Activated CD8-positive, alpha-beta T cell treated with anti-CD3 and anti-CD28 coated beads, Interleukin-2, amount 10 ng/mL, durations not matched to agents 7 days and 5 days (primary cell): ENCODE data around the gene NME5. TPM values are rescaled to one million over a fixed set of nuclear protein-coding genes. Genes with fewer than 3 reads are reported as not detected.

Source experiments
- ATAC-seq: fragments of 150-1000 bp; cut with Tn5 transposase; one replicate; pipeline ENCODE4 v1.10.0; 2021; ENCODE audit warnings: moderate library complexity
- CTCF ChIA-PET: fragments of 350-600 bp; sonication (Branson Sonifier 250); formaldehyde crosslinking; loops from one replicate; lab custom pipeline; 2021; ENCODE audit warnings: antibody characterized with exemption; lab: Charles Lee
- POLR2A ChIA-PET: fragments of 350-600 bp; sonication (Branson Sonifier 250); formaldehyde crosslinking; loops from one replicate; lab custom pipeline; 2021; ENCODE audit warnings: antibody characterized with exemption; lab: Charles Lee
- DNase-seq: peaks from one replicate; pipeline ENCODE4 v3.0.0-alpha.2; 2020
- H3K27ac Mint-ChIP-seq: one replicate; pipeline ENCODE4 v1.8.0; 2021; ENCODE audit warnings: mild to moderate bottlenecking, mixed read lengths
- H3K27me3 Mint-ChIP-seq: one replicate; pipeline ENCODE4 v1.8.0; 2021; ENCODE audit warnings: low read depth, mixed read lengths
- H3K36me3 Mint-ChIP-seq: one replicate; pipeline ENCODE4 v1.8.0; 2021; ENCODE audit warnings: low read depth, mixed read lengths
- H3K4me1 Mint-ChIP-seq: one replicate; pipeline ENCODE4 v1.8.0; 2021; ENCODE audit warnings: low read depth, mixed read lengths
- H3K4me3 Mint-ChIP-seq: one replicate; pipeline ENCODE4 v1.8.0; 2021; ENCODE audit warnings: mild to moderate bottlenecking, mixed read lengths
- H3K9me3 Mint-ChIP-seq: one replicate; pipeline ENCODE4 v1.8.0; 2022; ENCODE audit warnings: mixed read lengths; ENCODE audit not compliant: insufficient read depth
- total RNA-seq, 2 experiments: library from RNA; stranded (reverse); gene quantifications; one replicate each; pipeline ENCODE4 v1.2.3, GENCODE V29; 2021

Gene NME5
- total RNA-seq, 2 experiments from 2014 or later, result not detected

- POLR2A ChIA-PET, result no interaction called here
- H3K4me1 Mint-ChIP-seq, result no peaks in the 10 kb centered on the region
- H3K36me3 Mint-ChIP-seq, result no peaks in the 10 kb centered on the region
- no peak overlapping the region for H3K27ac Mint-ChIP-seq
- no peak for DNase-seq
- CTCF ChIA-PET, result interaction anchor here (0.7 to 3.3 kb wide), 17 partner anchors 13 to 664 kb away, joined by 3 to 89 read pairs (median 6); no protein-coding TSS in a partner anchor
- no peak overlapping the region for H3K4me3 Mint-ChIP-seq
- peaks cover 18% of the 10 kb centered on the region for H3K27me3 Mint-ChIP-seq
- no peak for ATAC-seq
- no peaks in the 10 kb centered on the region for H3K9me3 Mint-ChIP-seq
These were observed 6.7 kb downstream of the NME5 start for GRCh38 chr5:138132543-138132942.

DNA sequence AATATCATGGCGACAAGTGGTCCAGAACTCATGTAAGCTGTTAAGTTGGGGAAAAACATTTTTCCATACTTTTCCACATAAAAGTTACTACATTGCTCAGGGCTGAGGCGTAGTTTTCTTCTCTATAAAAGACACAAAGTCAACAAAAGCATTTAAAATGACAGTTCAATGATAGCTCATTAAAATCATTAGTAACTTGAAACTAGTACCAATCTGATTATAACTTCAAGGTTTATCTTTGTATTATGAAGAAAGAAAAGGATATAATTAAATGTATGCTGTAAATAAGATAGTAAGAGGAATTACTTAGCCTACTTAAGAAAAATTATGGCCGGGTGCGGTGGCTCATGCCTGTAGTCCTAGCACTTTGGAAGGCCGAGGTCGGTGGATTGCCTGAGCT lies 9.9 kb downstream of the NME5 start:
- H3K36me3 Mint-ChIP-seq, result no peaks in the 10 kb centered on the region

DNA sequence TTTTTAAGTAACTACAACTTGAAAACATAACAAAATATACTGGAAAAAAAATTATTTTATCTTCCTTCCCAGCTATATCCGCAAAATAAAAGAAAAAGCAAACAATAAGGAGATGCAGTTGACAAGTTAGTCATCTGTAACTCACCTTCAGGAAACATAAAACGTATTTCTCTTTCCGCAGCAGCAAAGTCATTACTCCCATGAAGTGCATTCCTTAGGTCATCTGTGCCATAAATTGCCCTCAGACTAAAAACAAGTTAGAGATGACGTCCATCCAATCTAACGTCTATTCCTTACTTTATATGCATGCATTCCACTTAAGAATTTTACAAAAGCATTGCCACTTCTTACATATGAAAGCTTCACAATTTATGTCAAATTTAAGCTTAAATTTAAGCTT lies 10.9 kb downstream of the NME5 start:
- Mint-ChIP-seq H3K36me3 (no peaks in the 10 kb centered on the region), H3K27ac (no peak overlapping the region), H3K9me3 (no peaks in the 10 kb centered on the region), H3K4me3 (no peak overlapping the region), H3K4me1 (no peaks in the 10 kb centered on the region), H3K27me3 (peaks cover 14% of the 10 kb centered on the region)
- ATAC-seq (no peak), DNase-seq (no peak)
- ChIA-PET CTCF (interaction anchor here (1.2 to 3.5 kb wide), 2 partner anchors 50 to 60 kb away, joined by 5 to 20 read pairs; no protein-coding TSS in a partner anchor), POLR2A (no interaction called here)

More for the DNA sequence above, 9.9 kb downstream of the NME5 start:
- Mint-ChIP-seq H3K4me1 (no peaks in the 10 kb centered on the region), H3K9me3 (no peaks in the 10 kb centered on the region), H3K27ac (no peak overlapping the region), H3K27me3 (peaks cover 15% of the 10 kb centered on the region), H3K4me3 (no peak overlapping the region)
- ChIA-PET POLR2A (no interaction called here), CTCF (interaction anchor here (0.9 to 3.5 kb wide), 4 partner anchors 47 to 93 kb away, joined by 4 to 20 read pairs (median 8); no protein-coding TSS in a partner anchor)
- no peak for ATAC-seq
- DNase-seq, result no peak

GRCh38 chr5:138115254-138115653 lies 24.0 kb downstream of the NME5 start:
- no peaks in the 10 kb centered on the region for H3K36me3 Mint-ChIP-seq
- no peak for DNase-seq
- no peak for ATAC-seq
- no peak overlapping the region for H3K4me3 Mint-ChIP-seq
- CTCF ChIA-PET, result no interaction called here
- H3K9me3 Mint-ChIP-seq, result no peaks in the 10 kb centered on the region
- H3K27ac Mint-ChIP-seq, result no peak overlapping the region
- H3K27me3 Mint-ChIP-seq, result peaks cover 20% of the 10 kb centered on the region
- POLR2A ChIA-PET, result no interaction called here
- no peaks in the 10 kb centered on the region for H3K4me1 Mint-ChIP-seq

- no peak for DNase-seq
- Mint-ChIP-seq H3K9me3 (no peaks in the 10 kb centered on the region), H3K27ac (no peak overlapping the region), H3K36me3 (no peaks in the 10 kb centered on the region), H3K27me3 (peaks cover 23% of the 10 kb centered on the region), H3K4me1 (no peaks in the 10 kb centered on the region), H3K4me3 (no peak overlapping the region)
- ChIA-PET CTCF (no interaction called here), POLR2A (no interaction called here)
- ATAC-seq, result no peak
These were observed 27.3 kb downstream of the NME5 start for GRCh38 chr5:138111937-138112336.

- ChIA-PET CTCF (interaction anchor here (1.7 kb wide), 1 partner anchor 21 kb away, joined by 3 read pairs; no protein-coding TSS in a partner anchor), POLR2A (no interaction called here)
- Mint-ChIP-seq H3K4me1 (no peaks in the 10 kb centered on the region), H3K27ac (no peak overlapping the region), H3K27me3 (peaks cover 20% of the 10 kb centered on the region), H3K36me3 (no peaks in the 10 kb centered on the region), H3K9me3 (no peaks in the 10 kb centered on the region), H3K4me3 (no peak overlapping the region)
- ATAC-seq, result no peak
- no peak for DNase-seq
These were observed 28.0 kb downstream of the NME5 start for GRCh38 chr5:138111181-138111580.

DNA sequence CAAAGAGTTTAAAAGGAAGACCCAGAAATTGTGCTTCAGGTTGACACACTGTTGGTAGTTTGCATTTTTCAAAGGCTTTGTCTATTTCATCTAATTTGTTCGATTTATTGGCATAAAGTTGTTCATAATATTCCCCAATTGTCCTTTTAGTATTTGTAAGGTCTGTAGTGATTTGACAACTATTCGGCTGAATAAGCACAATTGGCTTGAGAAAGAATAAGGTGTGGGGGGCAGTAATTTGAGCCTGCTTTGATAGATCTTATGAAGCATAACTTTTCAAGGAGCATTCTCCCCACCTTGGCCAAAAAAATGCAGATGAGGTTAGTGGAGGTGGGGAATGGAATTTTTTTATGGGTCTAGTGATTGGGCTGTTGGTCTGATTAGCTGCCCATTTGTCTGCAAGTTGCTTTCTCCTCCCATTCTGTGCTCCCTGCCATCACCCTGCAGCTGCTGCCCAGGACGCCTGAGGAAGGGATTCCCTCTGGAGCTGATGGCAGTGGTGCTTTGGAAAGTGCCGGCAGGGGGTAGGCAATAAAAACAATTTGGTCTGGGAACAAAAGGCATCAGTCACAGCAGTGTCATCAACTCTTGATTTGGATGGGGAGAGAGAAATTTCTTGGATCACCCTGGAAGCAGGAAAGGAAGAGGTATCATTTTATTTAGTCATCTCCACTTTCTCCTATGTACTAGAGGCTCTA lies 28.8 kb downstream of the NME5 start:
- no peak overlapping the region for H3K4me3 Mint-ChIP-seq
- no peak for DNase-seq
- no peaks in the 10 kb centered on the region for H3K9me3 Mint-ChIP-seq
- H3K4me1 Mint-ChIP-seq, result no peaks in the 10 kb centered on the region
- H3K27ac Mint-ChIP-seq, result no peak overlapping the region
- ChIA-PET POLR2A (no interaction called here), CTCF (interaction anchor here (1.7 to 1.9 kb wide), 2 partner anchors 21 to 75 kb away, joined by 3 to 7 read pairs; no protein-coding TSS in a partner anchor)
- H3K27me3 Mint-ChIP-seq, result peaks cover 20% of the 10 kb centered on the region
- no peak for ATAC-seq
- no peaks in the 10 kb centered on the region for H3K36me3 Mint-ChIP-seq

DNA sequence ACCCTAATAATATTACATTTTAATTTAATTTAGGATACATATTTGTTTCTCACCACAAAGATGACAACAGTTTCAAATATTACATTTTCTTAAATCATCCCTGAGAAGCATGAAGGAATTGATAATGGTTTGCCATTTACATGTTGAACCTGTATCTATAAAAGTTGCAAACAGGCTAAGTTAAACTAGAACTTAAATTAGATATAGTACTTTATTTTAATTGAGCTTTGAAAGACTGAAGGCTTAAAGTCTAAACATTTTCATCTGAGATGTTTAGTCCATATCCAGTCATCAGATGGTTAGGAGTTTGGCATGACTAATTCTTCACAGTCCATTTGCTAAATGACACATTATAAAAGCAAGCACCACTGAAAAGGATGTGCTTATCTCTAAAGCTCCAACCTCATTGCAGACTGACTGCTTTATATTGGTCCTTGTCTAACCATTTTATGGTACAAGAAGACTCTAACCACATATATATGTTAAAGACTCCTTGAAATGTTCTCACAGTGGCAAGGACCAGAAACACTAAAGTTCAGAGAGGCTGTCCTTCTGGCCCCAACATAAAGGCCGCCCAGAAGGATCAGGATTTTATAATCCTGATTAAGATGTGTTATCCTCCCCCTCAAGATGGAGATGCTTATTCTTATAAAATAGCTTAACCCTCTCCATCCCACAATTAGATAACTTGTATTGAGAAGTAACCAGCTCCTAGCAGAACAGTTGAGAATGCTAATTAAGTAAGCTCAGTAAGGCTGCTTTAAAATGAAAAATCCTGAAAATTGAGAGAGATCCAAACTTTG lies 29.6 kb downstream of the NME5 start:
- DNase-seq, result no peak
- no peak overlapping the region for H3K27ac Mint-ChIP-seq
- CTCF ChIA-PET, result interaction anchor here (1.3 to 1.9 kb wide), 3 partner anchors 22 to 74 kb away, joined by 3 to 7 read pairs (median 4); no protein-coding TSS in a partner anchor
- no peak for ATAC-seq
- H3K27me3 Mint-ChIP-seq, result peaks cover 20% of the 10 kb centered on the region
- no peaks in the 10 kb centered on the region for H3K9me3 Mint-ChIP-seq
- POLR2A ChIA-PET, result no interaction called here
- H3K36me3 Mint-ChIP-seq, result no peaks in the 10 kb centered on the region
- H3K4me1 Mint-ChIP-seq, result no peaks in the 10 kb centered on the region
- H3K4me3 Mint-ChIP-seq, result no peak overlapping the region

- no peak overlapping the region for H3K27ac Mint-ChIP-seq
- ATAC-seq (no peak), DNase-seq (no peak)
- no peaks in the 10 kb centered on the region for H3K36me3 Mint-ChIP-seq
- no peaks in the 10 kb centered on the region for H3K4me1 Mint-ChIP-seq
- ChIA-PET POLR2A (no interaction called here), CTCF (interaction anchor here (1.4 kb wide), 1 partner anchor 26 kb away, joined by 3 read pairs; no protein-coding TSS in a partner anchor)
- peaks cover 20% of the 10 kb centered on the region for H3K27me3 Mint-ChIP-seq
- H3K9me3 Mint-ChIP-seq, result no peaks in the 10 kb centered on the region
- H3K4me3 Mint-ChIP-seq, result no peak overlapping the region
These were observed 32.0 kb downstream of the NME5 start for GRCh38 chr5:138107213-138107612.

- Mint-ChIP-seq H3K27ac (no peak overlapping the region), H3K4me1 (no peaks in the 10 kb centered on the region), H3K4me3 (no peak overlapping the region), H3K36me3 (no peaks in the 10 kb centered on the region), H3K9me3 (no peaks in the 10 kb centered on the region), H3K27me3 (peaks cover 12% of the 10 kb centered on the region)
- CTCF ChIA-PET, result no interaction called here
- ATAC-seq, result no peak
- DNase-seq, result no peak
- POLR2A ChIA-PET, result no interaction called here
These were observed 33.5 kb downstream of the NME5 start for GRCh38 chr5:138105709-138106108.

DNA sequence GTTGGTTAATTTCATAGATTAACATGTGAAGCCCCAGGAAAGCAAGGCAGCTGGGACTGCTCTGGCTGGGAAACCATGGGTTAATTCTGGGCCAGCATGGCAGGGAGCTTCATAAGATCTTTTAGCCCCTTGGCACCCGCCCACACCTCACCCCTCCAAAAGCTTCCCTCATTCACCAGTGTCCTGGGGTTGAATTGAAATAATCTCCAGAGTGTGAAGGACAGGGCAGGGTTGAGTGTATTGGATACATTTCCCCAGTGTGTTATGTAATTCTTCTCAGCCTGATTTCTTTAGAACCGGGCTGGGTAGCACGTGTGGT lies 36.0 kb downstream of the NME5 start:
- DNase-seq, result no peak
- peaks cover 8% of the 10 kb centered on the region for H3K27me3 Mint-ChIP-seq
- CTCF ChIA-PET, result interaction anchor here (0.7 to 0.9 kb wide), 3 partner anchors 21 to 30 kb away, joined by 3 to 5 read pairs (median 3); no protein-coding TSS in a partner anchor
- H3K36me3 Mint-ChIP-seq, result no peaks in the 10 kb centered on the region
- no peak overlapping the region for H3K27ac Mint-ChIP-seq
- ATAC-seq, result no peak
- no peaks in the 10 kb centered on the region for H3K4me1 Mint-ChIP-seq
- H3K4me3 Mint-ChIP-seq, result no peak overlapping the region
- POLR2A ChIA-PET, result interaction anchor here (0.7 kb wide), 1 partner anchor 16 kb away, joined by 3 read pairs; no protein-coding TSS in a partner anchor
- no peaks in the 10 kb centered on the region for H3K9me3 Mint-ChIP-seq
